ENCODE measurements around the gene PRPF8. TPM values are rescaled to one million over a fixed set of nuclear protein-coding genes. Genes with fewer than 3 reads are reported as not detected.

PRPF8 gene
- total RNA-seq, 1 donor from 2014 or later = 449 TPM

GRCh38 chr17:1718362-1719165, 33.9 kb upstream of the PRPF8 start:
- no peak for DNase-seq (ENCODE audit: low read depth, low spot score)
- peaks cover 36% of the 10 kb centered on the region for H3K4me1 Mint-ChIP-seq
- no peaks in the 10 kb centered on the region for H3K9me3 Mint-ChIP-seq
- H3K36me3 Mint-ChIP-seq (ENCODE audit: low read depth) = no peaks in the 10 kb centered on the region
- H3K4me3 Mint-ChIP-seq = peak overlapping the region; percentile 94
- no peak overlapping the region for H3K27ac Mint-ChIP-seq (ENCODE audit: unreplicated experiment)
- TF ChIP-seq, protein P1, sequence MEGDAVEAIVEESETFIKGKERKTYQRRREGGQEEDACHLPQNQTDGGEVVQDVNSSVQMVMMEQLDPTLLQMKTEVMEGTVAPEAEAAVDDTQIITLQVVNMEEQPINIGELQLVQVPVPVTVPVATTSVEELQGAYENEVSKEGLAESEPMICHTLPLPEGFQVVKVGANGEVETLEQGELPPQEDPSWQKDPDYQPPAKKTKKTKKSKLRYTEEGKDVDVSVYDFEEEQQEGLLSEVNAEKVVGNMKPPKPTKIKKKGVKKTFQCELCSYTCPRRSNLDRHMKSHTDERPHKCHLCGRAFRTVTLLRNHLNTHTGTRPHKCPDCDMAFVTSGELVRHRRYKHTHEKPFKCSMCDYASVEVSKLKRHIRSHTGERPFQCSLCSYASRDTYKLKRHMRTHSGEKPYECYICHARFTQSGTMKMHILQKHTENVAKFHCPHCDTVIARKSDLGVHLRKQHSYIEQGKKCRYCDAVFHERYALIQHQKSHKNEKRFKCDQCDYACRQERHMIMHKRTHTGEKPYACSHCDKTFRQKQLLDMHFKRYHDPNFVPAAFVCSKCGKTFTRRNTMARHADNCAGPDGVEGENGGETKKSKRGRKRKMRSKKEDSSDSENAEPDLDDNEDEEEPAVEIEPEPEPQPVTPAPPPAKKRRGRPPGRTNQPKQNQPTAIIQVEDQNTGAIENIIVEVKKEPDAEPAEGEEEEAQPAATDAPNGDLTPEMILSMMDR (conservative IDR thresholded peaks at IDR 0.05) = no peak
- H3K27me3 Mint-ChIP-seq (ENCODE audit: low read depth) = no peaks in the 10 kb centered on the region

GRCh38 chr17:1716912-1717695, 32.4 kb upstream of the PRPF8 start:
- H3K4me1 Mint-ChIP-seq = peaks cover 35% of the 10 kb centered on the region

DNA sequence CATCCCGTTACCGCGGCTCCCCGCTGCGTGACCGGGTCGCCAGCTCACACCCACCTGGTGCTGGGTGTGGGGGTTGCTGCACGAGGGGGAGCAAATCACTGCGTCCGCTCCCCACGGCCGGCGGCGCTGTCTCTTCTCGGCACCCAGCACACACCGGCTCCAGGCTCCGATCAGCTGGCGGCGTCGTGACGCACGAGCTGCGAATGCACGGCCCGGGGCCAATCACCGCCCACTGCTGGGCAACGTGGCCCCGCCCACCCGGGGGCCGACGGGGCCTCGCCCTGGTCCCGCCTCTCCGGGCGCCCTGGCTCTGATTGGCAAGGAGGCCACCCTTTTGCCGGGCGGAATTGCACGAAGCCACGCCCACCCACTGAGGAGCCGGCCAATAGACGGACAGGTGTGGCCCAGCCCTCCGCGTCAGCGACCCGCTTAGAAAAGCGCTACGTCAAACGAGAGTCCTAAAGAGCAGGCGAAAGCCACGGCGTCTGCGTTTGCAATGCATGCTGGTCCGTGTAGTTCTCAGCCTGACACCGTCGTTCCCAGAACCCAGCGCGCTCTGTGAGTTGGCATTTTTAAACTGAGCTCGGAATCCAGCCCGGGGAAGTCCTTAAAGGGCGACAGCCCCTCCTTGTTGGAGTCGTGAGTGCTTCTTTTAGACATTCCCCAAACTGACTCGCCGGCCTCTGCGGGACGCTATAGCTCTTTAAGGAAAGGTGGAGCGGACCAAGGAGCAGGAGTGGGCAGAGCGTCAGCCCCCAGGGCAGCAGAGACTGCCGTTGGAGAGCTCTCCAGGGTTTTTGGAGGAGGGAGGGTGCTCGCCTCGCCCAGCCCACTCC, 31.6 kb upstream of the PRPF8 start:
- Mint-ChIP-seq H3K9me3 (no peaks in the 10 kb centered on the region), H3K4me1 (peaks cover 35% of the 10 kb centered on the region), H3K36me3 (ENCODE audit: low read depth) (no peaks in the 10 kb centered on the region), H3K27ac (ENCODE audit: unreplicated experiment) (peak overlapping the region; percentile 99), H3K4me3 (peak overlapping the region; percentile 94), H3K27me3 (ENCODE audit: low read depth) (no peaks in the 10 kb centered on the region)
- DNase-seq (ENCODE audit: low read depth, low spot score) = peak; percentile 99
- TF ChIP-seq, protein P1 (conservative IDR thresholded peaks at IDR 0.05) = no peak

More at GRCh38 chr17:1716912-1717695, 32.4 kb upstream of the PRPF8 start:
- Mint-ChIP-seq H3K36me3 (ENCODE audit: low read depth) (no peaks in the 10 kb centered on the region), H3K27ac (ENCODE audit: unreplicated experiment) (peak overlapping the region; percentile 99), H3K27me3 (ENCODE audit: low read depth) (no peaks in the 10 kb centered on the region), H3K9me3 (no peaks in the 10 kb centered on the region), H3K4me3 (peak overlapping the region; percentile 94)
- TF ChIP-seq, protein P1 (conservative IDR thresholded peaks at IDR 0.05) = no peak
- DNase-seq (ENCODE audit: low read depth, low spot score) = peak; percentile 81

GRCh38 chr17:1715803-1716075, 31.1 kb upstream of the PRPF8 start:
- Mint-ChIP-seq H3K4me3 (peak overlapping the region; percentile 94), H3K36me3 (ENCODE audit: low read depth) (no peaks in the 10 kb centered on the region), H3K4me1 (peaks cover 32% of the 10 kb centered on the region), H3K9me3 (no peaks in the 10 kb centered on the region), H3K27me3 (ENCODE audit: low read depth) (peaks cover 5% of the 10 kb centered on the region), H3K27ac (ENCODE audit: unreplicated experiment) (no peak overlapping the region)
- TF ChIP-seq, protein P1 (conservative IDR thresholded peaks at IDR 0.05) = no peak
- no peak for DNase-seq (ENCODE audit: low read depth, low spot score)
